Measurements from ENCODE around the gene WNT9B.

GRCh38 chr17:46821482-46822387, 29.6 kb upstream of the WNT9B start:
- no peak for TF ChIP-seq CTCF (conservative IDR thresholded peaks at IDR 0.05; ENCODE audit: low read depth, low read length)
- no peak for TF ChIP-seq EZH2phosphoT487 (IDR thresholded peaks at IDR 0.05; ENCODE audit: borderline replicate concordance, low read length)
